ENCODE measurements around the gene EIF2B5. TPM values are rescaled to one million over a fixed set of nuclear protein-coding genes. Genes with fewer than 3 reads are reported as not detected.
A peak's percentile ranks its signal among the peaks of the same experiment; 100 is the strongest.

Gene EIF2B5
- total and polyA plus RNA-seq, 9 of the 15 experiments (the other 6 are each of a cell fraction or from before 2014, with no cell fraction given), result 19.1 to 92.4 (median 74.0) TPM

- TF ChIP-seq ZNF444 (CRISPR knock-in tag; IDR thresholded peaks at IDR 0.05) (no peak), POLR3A (IDR thresholded peaks at IDR 0.05; ENCODE audit: borderline replicate concordance, extremely low read depth, insufficient read depth, insufficient read length) (no peak), RUNX1 (IDR thresholded peaks at IDR 0.05; ENCODE audit: low read depth) (0 out of 2 replicates have a peak, but pooled peaks have one; percentile 36), ZBTB8A (IDR thresholded peaks at IDR 0.05; ENCODE audit: partially characterized antibody) (no peak), PPARD (CRISPR knock-in tag; IDR thresholded peaks at IDR 0.05) (no peak), SP1 (CRISPR knock-in tag; IDR thresholded peaks at IDR 0.05) (peak; percentile 74), POLR2A (conservative IDR thresholded peaks at IDR 0.05) (peak; percentile 69), PHF8 (IDR thresholded peaks at IDR 0.05; ENCODE audit: borderline replicate concordance, low read length) (peak; percentile 38; the same call in 1 of the 2 replicates)
Observed at GRCh38 chr3:184133840-184134745, 1.1 kb upstream of the EIF2B5 start (continued).

- FAIRE-seq, result no peak
- DNase-seq (ENCODE audit: extremely low read depth in 1 of 4, low spot score in 3 of 4), result no peak
Observed at GRCh38 chr3:184134746-184135148, 411 bp upstream of the EIF2B5 start.

More at GRCh38 chr3:184134746-184135148, 411 bp upstream of the EIF2B5 start:
- ATAC-seq, result peak; percentile 31
- in situ Hi-C loops (cut with MboI) (no loop called here), intact Hi-C loops (cut with micrococcal nuclease) (loop anchor here (2.0 to 5.0 kb wide), 4 partner anchors 20 to 113 kb away; partner anchors contain the start of genes ALG3, AP2M1, DVL3 and EEF1AKMT4)
- no peaks in the 10 kb centered on the region; a peak in 1 of 5 replicates for H3K27me3 ChIP-seq (ENCODE audit: control insufficient read depth in 2 of 2, insufficient read depth in 2 of 2, low read length in 2 of 2)
- POLR2A ChIA-PET, result interaction anchor here (0.6 to 3.9 kb wide), 12 partner anchors 10 to 250 kb away, joined by 3 to 48 read pairs (median 4); partner anchors contain the start of genes ABCC5, DVL3 and PARL
- peaks cover 7 to 13% of the 10 kb centered on the region in 2 experiments; a peak in 4 of 5 replicates for H3K4me1 ChIP-seq (replicated peaks in 1 of 2; ENCODE audit: control insufficient read depth in 2 of 2, insufficient read depth in 2 of 2, low read length in 2 of 2)
- H3K9ac ChIP-seq (ENCODE audit: insufficient read depth in 1 of 2, low read depth in 2 of 2, low read length in 2 of 2), result peak overlapping the region; percentile 99 to 100
- peak overlapping the region; percentile 92 for H3K27ac ChIP-seq (ENCODE audit: extremely low read depth, low read depth, low read length)
- under 1% methylated on average over 21 of the region's 21 CpGs for WGBS (ENCODE audit: insufficient coverage, low coverage, missing lambda C conversion rate)
- TF ChIP-seq CREB1 (IDR thresholded peaks at IDR 0.05) (no peak), CREB1 (CRISPR knock-in tag; IDR thresholded peaks at IDR 0.05) (0 out of 2 replicates have a peak, but pooled peaks have one; percentile 25), SIN3A (IDR thresholded peaks at IDR 0.05; ENCODE audit: borderline replicate concordance in 2 of 2, control insufficient read depth in 1 of 2, low read depth in 2 of 2, low read length in 2 of 2) (peak in 1 of 2 experiments; percentile 52; a peak in 1 of 4 replicates), MLLT1 (IDR thresholded peaks at IDR 0.05) (0 out of 4 replicates have a peak, but pooled peaks of 1 of the 2 experiments have one; percentile 7), MAZ (CRISPR knock-in tag; conservative IDR thresholded peaks at IDR 0.05 in 1 of 2, IDR thresholded peaks at IDR 0.05 in 1 of 2) (no peak), KLF16 (IDR thresholded peaks at IDR 0.05) (no peak), GTF2E2 (tag; IDR thresholded peaks at IDR 0.05) (peak; percentile 41; the same call in 1 of the 2 replicates)
- peak overlapping the region; percentile 100 for H3K4me2 ChIP-seq (ENCODE audit: insufficient read depth, low read length)
- H3K4me3 ChIP-seq, result peak overlapping the region; percentile 97
- H2AFZ ChIP-seq (ENCODE audit: low read depth, low read length), result peak overlapping the region; percentile 95
- no peaks in the 10 kb centered on the region for H3K9me3 ChIP-seq (replicated peaks; ENCODE audit: control insufficient read depth, insufficient read depth, low read depth, low read length)
- CTCF ChIA-PET (ENCODE audit: low intra/inter-chr PET ratio), result no interaction called here
- TSS peak; percentile 90 for BruUV-seq (replicated peaks)
- H3K79me2 ChIP-seq (ENCODE audit: control insufficient read depth, insufficient read depth, low read length), result peaks cover 54% of the 10 kb centered on the region
- H4K20me1 ChIP-seq (replicated peaks; ENCODE audit: control insufficient read depth, insufficient read depth, low read length), result no peaks in the 10 kb centered on the region
- peaks cover 29% of the 10 kb centered on the region; the same call in 2 of the 3 replicates for H3K36me3 ChIP-seq (ENCODE audit: control insufficient read depth, insufficient read depth, low read length)
- H3K9me1 ChIP-seq (ENCODE audit: control insufficient read depth, insufficient read depth, low read length), result no peaks in the 10 kb centered on the region
